Measurements from ENCODE around the gene MED15. TPM values are rescaled to one million over a fixed set of nuclear protein-coding genes. Genes with fewer than 3 reads are reported as not detected.

The MED15 gene
- total and polyA plus RNA-seq, 2 experiments from 2014 or later: 29.2 to 43.5 TPM

GRCh38 chr22:20630873-20631617 lies 123.6 kb downstream of the MED15 start:
- Mint-ChIP-seq H3K36me3 (ENCODE audit: low read depth) (no peaks in the 10 kb centered on the region), H3K4me3 (no peak overlapping the region), H3K27me3 (ENCODE audit: insufficient read depth, low read depth, poor library complexity) (peaks cover 9% of the 10 kb centered on the region), H3K9me3 (no peaks in the 10 kb centered on the region), H3K27ac (no peak overlapping the region), H3K4me1 (peaks cover 5% of the 10 kb centered on the region; the same call in 2 of the 3 replicates)
- TF ChIP-seq REST (IDR thresholded peaks at IDR 0.05; ENCODE audit: unreplicated experiment): no peak
- no peak for TF ChIP-seq CTCF (conservative IDR thresholded peaks at IDR 0.05; ENCODE audit: low read depth in 2 of 2)
- TF ChIP-seq CREB1 (CRISPR knock-in tag; IDR thresholded peaks at IDR 0.05; ENCODE audit: low read depth): no peak
- no peak for TF ChIP-seq POLR2AphosphoS5 (IDR thresholded peaks at IDR 0.05; ENCODE audit: low read depth)
- TF ChIP-seq ZNF114 (CRISPR knock-in tag; IDR thresholded peaks at IDR 0.05): no peak
- TF ChIP-seq JUNB (IDR thresholded peaks at IDR 0.05; ENCODE audit: unreplicated experiment): no peak
- TF ChIP-seq ETS1 (IDR thresholded peaks at IDR 0.05): no peak
- TF ChIP-seq NANOG (IDR thresholded peaks at IDR 0.05; ENCODE audit: borderline replicate concordance): no peak
- no peak for TF ChIP-seq EZH2phosphoT487 (IDR thresholded peaks at IDR 0.05; ENCODE audit: unreplicated experiment)
- TF ChIP-seq EZH2 (IDR thresholded peaks at IDR 0.05; ENCODE audit: low read depth, unreplicated experiment): no peak
- TF ChIP-seq ZNF462 (CRISPR knock-in tag; IDR thresholded peaks at IDR 0.05): no peak
- no peak for TF ChIP-seq ZNF331 (CRISPR knock-in tag; IDR thresholded peaks at IDR 0.05; ENCODE audit: low read depth)
- TF ChIP-seq STAT1 (IDR thresholded peaks at IDR 0.05; ENCODE audit: unreplicated experiment): no peak
- ATAC-seq (no peak), DNase-seq (ENCODE audit: low spot score) (no peak)
- Histone ChIP-seq H4K20me1 (replicated peaks; ENCODE audit: insufficient read depth) (no peaks in the 10 kb centered on the region), H3K4me3 (no peak overlapping the region), H3K79me2 (replicated peaks; ENCODE audit: insufficient read depth) (no peaks in the 10 kb centered on the region), H2AFZ (no peak overlapping the region), H3K27me3 (ENCODE audit: insufficient read depth) (no peaks in the 10 kb centered on the region), H3K4me1 (ENCODE audit: insufficient read depth) (no peaks in the 10 kb centered on the region), H3K27ac (ENCODE audit: low read depth) (no peak overlapping the region), H3K9me2 (ENCODE audit: insufficient read depth) (no peaks in the 10 kb centered on the region), H3K4me2 (no peak overlapping the region), H3K36me3 (ENCODE audit: insufficient read depth) (no peaks in the 10 kb centered on the region), H3F3A (replicated peaks; ENCODE audit: low read depth) (no peaks in the 10 kb centered on the region)
